GM12873 (cell line): ENCODE measurements around the gene GCNT1.

Experiments
- CTCF ChIP-seq: IDR thresholded peaks from 2 replicates; pipeline ENCODE4 v1.5.1; 2012; ENCODE audit warnings: low read depth, mild to moderate bottlenecking, moderate library complexity, low read length, control low read depth; ENCODE audit not compliant: insufficient read depth; ENCODE audit errors: missing control alignments

The GCNT1 gene

DNA sequence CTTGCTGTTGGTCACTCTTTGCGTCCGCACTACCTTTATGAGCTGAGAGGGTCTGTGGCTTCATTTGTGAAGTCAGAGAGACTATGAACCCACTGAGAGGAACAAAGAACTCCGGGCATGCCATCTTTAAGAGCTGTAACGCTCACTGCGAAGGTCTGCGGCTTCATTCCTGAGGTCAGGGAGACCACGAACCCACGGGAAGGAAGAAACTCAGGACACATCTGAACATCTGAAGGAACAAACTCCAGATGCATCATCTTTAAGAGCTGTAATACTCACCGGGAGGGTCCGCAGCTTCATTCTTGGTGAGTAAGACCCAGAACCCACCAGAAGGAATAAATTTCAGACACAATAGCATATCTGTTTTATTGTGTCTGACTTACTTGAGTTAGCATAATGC, 19.2 kb downstream of the GCNT1 start:
- TF ChIP-seq CTCF = no peak

DNA sequence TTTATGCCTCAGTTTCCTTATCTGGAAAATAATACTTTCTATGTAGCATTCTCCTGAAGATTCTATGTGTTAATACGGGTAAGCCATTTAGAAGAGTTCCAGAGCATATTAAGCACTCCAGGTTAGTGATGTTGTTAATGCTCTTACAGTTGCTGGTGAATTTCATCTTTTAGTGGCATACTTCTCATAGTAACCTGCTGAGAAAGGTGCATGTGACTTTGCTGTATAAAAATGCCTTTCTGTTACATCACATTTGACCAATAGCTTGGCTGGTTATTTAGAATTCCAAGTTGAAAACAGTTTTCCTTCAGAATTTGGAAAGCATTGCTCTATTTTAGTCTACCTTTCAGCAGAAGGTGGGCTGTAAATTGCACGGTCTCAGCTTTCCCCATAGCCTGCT, 27.2 kb downstream of the GCNT1 start:
- TF ChIP-seq CTCF = no peak

DNA sequence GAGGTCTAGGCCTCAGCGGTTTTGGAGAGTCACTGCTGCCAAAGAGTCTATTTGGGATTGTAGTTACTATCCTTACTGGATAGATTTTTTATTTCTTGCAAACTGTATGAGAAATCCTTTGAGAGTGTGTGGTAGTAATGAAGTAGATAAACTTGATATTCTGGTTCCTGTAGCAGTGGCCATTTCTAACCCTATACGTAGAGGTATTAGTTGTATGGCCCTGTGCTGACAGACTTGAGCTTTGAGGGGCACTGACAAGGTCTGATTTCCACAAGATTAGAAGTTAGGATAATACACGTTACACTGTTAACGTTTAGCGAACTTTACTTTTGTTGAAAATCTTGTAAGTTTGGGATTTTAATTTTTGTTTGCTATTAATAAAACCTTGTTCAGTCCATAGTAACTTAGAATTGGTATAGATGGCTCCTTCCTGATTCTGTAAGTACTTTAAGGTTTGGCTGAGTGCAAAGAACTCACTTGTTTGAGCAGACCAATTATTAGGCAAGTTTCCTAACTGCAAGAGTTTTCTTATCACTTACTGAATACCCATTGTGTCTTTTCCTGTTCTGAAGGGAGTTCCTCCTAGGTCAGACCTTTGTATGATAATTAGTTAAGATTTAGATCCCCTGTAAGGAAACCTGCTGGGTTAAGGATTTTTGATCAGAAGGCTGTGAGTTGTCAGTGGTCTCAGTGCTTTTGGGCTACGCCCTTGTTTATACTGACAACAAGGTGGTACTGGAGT, 31.4 kb downstream of the GCNT1 start:
- TF ChIP-seq CTCF = no peak

DNA sequence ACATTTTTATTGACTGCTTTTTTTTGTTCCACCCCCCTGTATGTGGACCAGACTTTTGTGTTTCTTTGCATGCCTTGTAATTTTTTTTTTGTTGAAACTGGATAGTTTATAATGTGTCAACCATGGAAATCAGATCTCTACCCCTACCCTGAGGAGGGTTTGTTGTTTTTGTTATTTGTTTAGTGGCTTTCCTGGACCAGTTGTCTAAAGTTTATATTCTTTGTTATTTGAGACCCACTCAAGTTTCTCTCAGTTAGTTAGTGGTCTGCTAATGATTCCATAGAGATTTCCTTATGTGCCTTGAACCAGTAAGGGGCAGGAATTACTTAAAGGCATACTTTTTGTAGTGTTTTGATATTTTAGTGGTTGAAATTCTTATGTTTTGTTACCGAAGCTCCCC, 41.1 kb downstream of the GCNT1 start:
- no peak for TF ChIP-seq CTCF

DNA sequence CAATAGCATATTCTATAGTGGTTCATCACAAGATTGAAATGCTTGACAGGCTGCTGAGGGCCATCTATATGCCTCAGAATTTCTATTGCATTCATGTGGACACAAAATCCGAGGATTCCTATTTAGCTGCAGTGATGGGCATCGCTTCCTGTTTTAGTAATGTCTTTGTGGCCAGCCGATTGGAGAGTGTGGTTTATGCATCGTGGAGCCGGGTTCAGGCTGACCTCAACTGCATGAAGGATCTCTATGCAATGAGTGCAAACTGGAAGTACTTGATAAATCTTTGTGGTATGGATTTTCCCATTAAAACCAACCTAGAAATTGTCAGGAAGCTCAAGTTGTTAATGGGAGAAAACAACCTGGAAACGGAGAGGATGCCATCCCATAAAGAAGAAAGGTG, 43.8 kb downstream of the GCNT1 start:
- TF ChIP-seq CTCF = no peak

DNA sequence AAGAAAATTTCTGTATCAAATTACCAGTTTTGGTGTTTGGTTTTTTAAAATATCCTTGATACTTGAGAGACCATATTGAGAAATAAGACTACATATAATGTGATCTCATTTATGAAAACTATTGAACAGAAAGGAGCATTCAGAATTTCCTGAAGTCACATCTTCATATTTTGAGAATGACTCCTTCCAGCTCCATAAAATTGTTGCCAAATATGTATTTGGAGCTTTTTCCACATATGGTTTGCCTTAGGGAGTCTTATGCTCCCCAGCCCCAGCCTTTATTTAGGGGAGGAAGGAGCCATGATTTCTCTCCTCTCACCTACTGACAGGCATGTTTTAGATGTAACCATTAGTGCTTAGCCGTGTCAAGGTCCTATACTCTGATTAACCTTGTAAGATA, 51.1 kb downstream of the GCNT1 start:
- no peak for TF ChIP-seq CTCF

DNA sequence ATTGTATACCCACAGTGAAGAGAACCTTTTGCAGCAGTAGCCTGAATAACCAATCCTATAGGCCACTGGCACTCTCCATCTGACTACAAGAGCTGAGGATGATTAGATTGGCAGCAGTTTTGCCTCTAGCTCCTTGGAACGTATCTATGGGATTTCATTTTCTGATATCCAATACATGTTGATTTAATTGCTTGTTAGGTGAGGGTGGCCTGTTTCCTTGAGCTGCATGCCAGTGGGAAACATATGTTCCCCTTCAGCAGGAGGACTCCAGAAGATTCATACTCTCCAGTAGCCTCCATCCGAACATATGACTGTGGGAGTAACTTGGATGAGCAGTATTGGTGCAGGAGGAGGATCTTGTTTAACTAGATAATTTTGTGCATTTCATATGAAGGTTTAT, 51.5 kb downstream of the GCNT1 start:
- no peak for TF ChIP-seq CTCF
